ENCODE data around the gene WDR89.

DNA sequence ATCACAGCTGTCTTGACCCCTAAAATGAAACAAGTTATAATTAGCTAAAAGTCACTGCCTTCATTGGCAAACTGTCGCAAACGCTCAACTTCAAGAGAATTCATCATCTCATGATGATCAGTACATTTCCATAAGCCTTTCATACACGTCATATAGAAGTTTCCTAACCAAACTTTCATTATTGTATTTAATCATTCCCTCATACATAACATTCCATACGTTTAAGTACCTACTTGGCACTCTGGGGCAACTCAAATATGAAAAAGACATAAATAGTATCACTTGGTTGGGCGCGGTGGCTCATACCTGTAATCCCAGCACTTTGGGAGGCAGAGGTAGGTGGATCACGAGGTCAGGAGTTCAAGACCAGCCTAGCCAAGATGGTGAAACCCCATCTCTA is 86.1 kb downstream of the WDR89 start:
- TF ChIP-seq RARB (CRISPR knock-in tag; IDR thresholded peaks at IDR 0.05) (no peak), ZFP30 (CRISPR knock-in tag; IDR thresholded peaks at IDR 0.05) (no peak), ARNTL (CRISPR knock-in tag; IDR thresholded peaks at IDR 0.05; ENCODE audit: borderline replicate concordance, low read depth) (no peak), OSR1 (CRISPR knock-in tag; IDR thresholded peaks at IDR 0.05) (no peak)
